DMS79 treated with DMSO at 0.1 percent for 48 hours (cell line): ENCODE measurements around the gene KIFC1.

Experiments used
- DNase-seq: peaks from one replicate; lab custom pipeline; 2025; lab: John Stamatoyannopoulos, UW

KIFC1 gene

GRCh38 chr6:33410711-33411631 is 19.3 kb downstream of the KIFC1 start, which contains the start of gene PHF1:
PHF1 (plus strand) TSS chr6:33411014; CDS start chr6:33412264, 1,250 bp downstream.
- no peak for DNase-seq

GRCh38 chr6:33411632-33412005 is 20.0 kb downstream of the KIFC1 start:
- no peak for DNase-seq

GRCh38 chr6:33412140-33413009 is 20.8 kb downstream of the KIFC1 start:
- no peak for DNase-seq

- no peak for DNase-seq
These were observed 21.9 kb downstream of the KIFC1 start for GRCh38 chr6:33413241-33414120.

- no peak for DNase-seq
These were observed 23.1 kb downstream of the KIFC1 start for GRCh38 chr6:33414592-33415271.

GRCh38 chr6:33415831-33416230 is 24.2 kb downstream of the KIFC1 start:
- DNase-seq = no peak

- DNase-seq = no peak
These were observed 24.9 kb downstream of the KIFC1 start for GRCh38 chr6:33416386-33417127.

GRCh38 chr6:33417128-33417902 is 25.7 kb downstream of the KIFC1 start:
- DNase-seq = peak; percentile 49

- peak; percentile 99 for DNase-seq
These were observed 26.5 kb downstream of the KIFC1 start, which contains the start of gene CUTA for GRCh38 chr6:33417903-33418689. CUTA (minus strand) TSS chr6:33418107; CDS start chr6:33418000, 107 bp downstream.

- DNase-seq = no peak
These were observed 27.2 kb downstream of the KIFC1 start for GRCh38 chr6:33418690-33419291.

GRCh38 chr6:33419580-33420490 is 28.2 kb downstream of the KIFC1 start, which contains the start of gene SYNGAP1:
SYNGAP1 (plus strand) TSS chr6:33420065; CDS start chr6:33420265, 200 bp downstream.
- peak; percentile 38 for DNase-seq

GRCh38 chr6:33420491-33421343 is 29.1 kb downstream of the KIFC1 start:
- no peak for DNase-seq

- no peak for DNase-seq
These were observed 29.7 kb downstream of the KIFC1 start for GRCh38 chr6:33421344-33421643.

GRCh38 chr6:33423777-33424176 is 32.2 kb downstream of the KIFC1 start:
- DNase-seq = no peak

GRCh38 chr6:33424855-33425667 is 33.4 kb downstream of the KIFC1 start:
- DNase-seq = no peak
